HG03342 (cell line): ENCODE results near the gene C6orf89.

Experiments used
- ATAC-seq: cut with Tn5 transposase; IDR thresholded peaks from one replicate; pipeline ENCODE4 v1.9.1; 2021; ENCODE audit warnings: mild to moderate bottlenecking, moderate library complexity; ENCODE audit not compliant: unreplicated experiment

Gene C6orf89

DNA sequence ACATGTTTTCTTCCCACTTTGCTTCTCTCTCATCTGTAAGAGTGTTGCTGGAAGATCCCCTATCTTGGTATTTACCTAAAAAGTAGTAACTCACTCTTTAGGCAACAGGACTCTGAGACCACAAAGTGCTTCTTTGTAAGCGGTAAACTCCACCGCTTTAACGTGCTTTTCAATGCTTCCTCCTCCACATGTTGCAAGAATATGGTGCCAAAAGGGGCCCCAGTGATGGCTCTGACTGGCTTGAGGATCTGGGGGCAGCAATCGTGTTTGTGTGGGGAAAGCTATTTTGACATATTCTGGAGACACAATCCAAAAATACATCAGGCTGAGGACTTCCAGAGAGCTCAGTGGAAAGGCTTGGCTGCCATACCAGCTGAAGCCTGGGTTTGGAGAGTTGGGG, 34.1 kb upstream of the C6orf89 start:
- ATAC-seq, result no peak

DNA sequence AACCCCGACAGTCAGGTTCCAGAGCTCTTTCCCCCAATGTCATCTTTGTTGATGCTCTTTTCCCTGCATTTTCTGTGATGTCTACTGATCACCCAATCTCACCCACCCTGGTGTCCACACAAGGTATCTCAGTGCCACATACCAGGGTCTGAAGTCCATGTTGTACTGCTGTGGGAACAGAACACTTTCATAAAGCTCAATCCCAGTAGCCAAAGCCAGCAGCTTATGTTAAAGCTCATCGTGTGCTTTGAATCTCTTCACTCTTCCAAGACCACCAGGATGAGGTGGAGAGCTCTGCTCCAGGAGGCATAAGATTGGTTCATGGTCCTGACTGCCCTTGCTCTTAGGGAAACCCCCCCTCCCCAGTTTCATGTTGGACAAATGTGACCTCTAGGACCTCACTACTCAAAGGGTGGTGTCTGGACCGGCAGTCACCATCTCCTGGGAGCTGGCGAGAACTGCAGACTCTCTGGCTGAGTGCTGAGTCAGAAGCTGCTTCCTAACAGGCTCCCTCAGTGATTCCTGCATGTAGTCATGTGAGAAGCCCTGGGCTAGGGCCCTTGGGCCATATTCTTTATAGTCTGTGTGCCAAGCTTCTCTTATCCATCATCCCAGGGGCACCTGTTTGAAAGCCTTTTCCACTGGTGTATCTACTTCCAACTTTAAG, 33.1 kb upstream of the C6orf89 start:
- no peak for ATAC-seq

DNA sequence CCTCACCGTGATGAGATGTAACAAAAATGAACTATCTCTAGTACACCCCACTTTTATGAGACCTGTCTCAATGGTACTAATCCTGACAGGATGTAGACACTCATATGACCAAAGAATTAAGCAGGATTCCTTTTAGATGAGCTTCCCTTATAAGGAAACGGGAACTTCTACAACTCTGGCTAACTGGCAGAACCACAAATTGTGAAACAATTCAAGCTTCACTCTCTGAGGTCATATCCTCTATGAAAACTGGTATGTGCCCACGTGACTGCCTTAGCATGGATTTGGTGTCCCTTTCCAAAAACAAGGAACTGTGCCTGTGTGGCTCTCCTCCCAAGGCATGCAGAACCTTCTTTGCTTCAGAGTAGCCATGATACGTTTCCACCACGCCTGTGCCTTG, 32.4 kb upstream of the C6orf89 start:
- no peak for ATAC-seq

DNA sequence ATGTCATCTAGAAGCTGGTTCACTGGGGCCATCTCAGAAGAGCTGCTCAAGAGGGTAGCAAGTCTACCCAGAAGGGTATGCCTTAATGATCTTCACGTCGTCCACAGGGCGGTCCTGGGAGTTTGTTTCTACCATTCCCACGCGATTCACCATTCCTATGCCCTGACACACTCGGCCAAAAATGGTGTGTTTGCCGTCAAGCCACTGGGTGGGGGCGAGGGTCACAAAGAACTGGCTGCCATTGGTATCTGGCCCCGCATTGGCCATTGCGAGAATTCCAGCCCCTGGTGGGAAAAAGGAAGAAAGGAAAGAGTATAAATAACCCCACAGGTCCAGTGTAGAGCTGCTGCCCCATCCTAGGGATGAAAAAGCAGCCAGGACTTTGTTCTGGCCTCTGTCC, 30.0 kb upstream of the C6orf89 start:
- ATAC-seq, result no peak

DNA sequence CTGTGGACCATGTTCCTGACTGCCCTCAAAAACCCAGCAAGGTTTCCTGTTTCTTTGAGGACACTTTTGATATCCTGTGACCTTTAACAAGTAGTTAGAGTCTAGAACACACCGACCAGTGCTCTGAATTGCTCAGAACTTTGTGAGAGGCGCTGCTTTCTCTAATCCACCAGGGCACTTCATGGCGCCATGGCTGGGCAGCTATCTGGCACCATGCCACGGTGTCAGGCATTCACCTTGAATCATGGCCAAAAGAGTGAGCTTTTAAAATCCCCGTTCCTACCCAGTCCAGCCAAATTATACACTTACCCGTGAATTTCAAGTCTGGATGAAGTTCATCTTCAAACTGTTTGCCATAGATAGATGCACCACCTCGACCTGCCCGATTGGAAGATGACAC, 29.5 kb upstream of the C6orf89 start:
- no peak for ATAC-seq

DNA sequence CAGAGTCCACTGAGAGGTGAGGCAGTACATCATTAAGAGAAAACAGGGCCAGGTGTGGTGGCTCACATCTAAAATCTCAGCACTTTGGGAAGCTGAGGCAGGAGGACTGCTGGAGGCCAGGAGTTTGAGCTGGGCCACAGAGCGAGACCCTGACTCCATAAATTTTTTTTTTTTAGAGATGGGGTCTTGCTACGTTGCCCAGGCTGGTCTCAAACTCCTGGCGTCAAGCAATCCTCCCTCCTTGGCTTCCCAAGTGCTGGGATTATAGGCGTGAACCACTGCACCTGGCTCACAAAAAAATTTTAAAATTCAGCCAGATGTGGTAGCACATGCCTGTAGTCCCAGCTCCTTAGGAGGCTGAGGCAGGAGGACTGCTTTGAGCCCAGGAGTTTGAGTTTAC, 28.4 kb upstream of the C6orf89 start:
- ATAC-seq, result no peak

DNA sequence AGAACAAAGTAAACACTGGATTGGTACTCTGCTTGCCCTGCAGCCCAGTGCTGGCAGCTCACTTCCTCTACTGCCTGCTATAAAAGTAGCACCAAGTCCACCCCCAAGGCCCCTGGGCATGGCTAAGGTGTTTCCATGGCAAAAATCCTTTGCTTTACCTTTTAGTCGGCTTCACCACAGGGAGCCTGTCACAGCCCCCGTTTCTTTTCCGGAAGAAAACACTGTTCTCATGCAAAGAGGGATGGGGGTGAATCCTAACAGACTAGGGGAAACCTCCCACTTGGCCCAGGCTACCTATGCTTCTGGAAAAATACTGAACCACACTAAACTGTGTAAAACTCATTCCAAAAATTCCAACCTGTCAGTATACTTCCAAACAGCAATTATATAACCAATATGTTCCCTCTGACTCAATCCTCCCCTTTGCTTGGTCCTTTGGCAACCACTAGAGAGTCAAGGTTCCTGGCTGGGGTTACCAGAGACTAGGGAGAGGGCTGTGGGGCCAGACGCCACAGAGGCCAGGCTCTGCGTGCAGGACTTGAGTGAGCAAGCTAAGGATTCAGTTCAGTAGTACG, 27.3 kb upstream of the C6orf89 start:
- ATAC-seq, result no peak

DNA sequence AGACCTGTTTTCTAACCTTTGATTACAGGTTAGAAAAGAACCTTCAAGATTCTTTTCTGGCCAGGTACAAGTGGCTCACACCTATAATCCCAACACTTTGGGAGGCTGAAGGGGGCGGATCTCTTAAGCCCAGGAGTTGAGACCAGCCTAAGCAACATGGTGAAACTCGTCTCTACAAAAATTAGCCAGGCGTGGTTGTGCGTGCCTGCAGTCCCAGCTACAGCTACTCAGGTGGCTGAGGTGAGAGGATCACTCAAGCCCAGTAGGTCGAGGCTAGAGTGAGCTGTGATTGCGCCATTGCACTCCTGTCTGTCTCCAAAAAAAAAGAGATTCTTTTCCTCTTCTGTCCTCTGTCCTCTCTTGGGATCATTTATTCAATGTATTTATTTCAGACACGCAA, 25.6 kb upstream of the C6orf89 start:
- ATAC-seq, result no peak

DNA sequence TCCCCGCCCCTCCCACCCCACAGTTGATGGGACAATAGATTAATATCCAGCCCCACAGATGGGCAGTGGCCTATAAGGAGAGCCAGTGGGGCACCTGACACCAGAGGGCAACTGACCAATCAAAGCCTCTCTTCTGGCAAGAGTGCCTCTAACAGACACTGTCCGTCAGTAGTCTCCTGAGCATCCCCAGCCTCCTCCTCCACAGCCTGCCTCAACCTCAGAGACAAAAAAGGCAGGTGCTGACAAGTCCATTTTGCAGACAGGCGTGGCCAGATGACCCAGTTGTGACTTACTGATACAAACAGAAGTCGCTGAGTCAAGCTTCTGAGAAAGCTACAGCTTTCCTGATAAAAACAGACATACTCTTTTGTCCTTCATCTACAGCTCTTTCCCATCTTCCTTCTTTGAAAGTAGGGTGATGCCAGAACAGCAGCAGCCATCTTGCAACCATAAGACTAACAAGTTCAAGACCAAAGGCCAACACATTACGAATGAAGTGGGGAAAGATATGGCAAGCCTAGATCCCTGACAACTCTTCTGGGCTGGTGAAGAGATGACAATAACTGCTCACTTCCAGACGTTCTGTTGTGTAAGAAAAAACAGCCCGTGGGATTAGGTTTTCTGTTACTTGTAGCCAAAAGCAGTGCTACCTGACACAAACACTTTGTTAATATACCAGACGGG, 23.4 kb upstream of the C6orf89 start:
- no peak for ATAC-seq

DNA sequence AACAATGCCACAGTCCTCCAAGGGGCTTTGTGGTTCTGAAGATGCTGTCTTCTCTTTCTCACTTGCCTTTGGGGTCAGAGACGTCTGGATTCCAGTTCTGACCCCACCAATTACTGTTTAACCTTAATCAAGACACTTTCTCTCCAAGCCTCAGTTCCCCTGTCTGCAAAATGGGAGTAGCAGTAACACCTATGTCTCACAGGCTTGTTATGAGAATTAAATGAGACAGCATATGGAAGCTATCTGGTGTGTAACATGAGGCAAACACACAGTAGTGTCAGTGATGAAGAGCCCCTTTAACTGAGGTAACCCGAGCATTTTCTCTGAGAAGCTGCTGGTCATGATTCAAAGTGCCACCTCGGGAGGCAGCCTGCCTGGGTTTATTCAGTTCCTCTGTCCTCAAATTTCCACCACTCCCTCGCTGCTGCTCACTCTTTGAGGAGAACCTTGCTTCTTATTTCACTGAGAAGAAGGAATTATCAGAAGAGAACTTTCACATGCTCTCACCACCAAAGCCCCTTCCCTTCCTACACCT, 22.8 kb upstream of the C6orf89 start:
- ATAC-seq, result no peak

DNA sequence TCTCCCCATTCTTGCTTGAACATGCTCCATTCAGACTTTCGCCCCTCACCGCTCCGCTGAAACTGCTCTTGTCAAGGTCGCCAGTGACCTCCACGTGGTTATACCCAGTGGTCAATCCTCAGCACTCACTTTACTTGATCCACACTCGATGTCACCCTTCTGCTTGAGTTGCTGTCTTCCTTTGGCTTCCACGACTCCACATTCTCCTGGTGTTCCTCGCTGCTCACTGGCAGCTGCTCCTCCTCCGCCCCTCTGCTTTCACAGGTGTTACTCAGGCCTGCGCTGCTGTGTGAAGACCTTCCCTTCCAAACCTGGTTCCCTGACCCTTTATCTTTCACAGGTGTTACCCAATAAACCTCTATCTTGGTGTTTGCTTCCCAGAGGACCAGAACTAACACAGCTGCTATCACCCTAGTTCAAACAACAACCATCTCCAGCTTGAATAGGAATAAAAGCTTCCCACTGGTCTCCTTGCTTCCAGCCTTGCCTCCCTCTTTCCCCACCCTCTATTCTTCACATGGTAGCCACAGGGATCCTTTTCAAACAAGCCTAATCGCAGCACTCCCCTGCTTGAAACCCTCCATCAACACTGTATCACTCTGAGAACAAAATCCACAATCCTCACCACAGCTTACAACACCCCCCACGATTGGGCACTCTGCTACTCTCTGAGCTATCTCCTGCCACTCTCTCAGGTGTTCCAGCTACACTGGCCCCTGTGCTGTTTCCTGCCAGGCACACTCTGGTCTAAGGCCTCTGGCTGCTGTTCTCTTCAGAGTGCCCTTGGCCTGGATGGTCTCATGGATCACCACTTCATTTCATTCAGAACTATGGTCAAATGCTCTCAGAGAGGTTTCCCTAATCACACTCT, 21.8 kb upstream of the C6orf89 start:
- ATAC-seq, result no peak

DNA sequence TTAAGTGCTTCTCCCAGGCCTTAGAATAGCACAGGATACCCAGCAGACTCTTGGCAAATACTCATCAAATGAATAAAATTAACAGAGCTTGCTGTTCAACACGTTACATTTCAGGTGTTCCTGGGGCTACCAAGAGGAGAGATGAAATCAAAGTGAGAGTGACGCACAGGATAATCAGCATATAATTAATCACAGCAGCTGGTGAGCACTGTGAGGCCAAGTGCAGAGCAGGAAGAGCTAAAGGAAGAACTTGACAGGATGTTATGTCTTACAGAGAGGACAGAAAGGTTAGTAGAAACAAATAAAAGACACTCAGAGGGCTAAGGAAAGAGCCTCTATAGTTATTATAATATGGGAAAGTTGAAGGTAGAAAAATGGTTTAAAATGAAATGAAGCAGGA, 19.9 kb upstream of the C6orf89 start:
- no peak for ATAC-seq

DNA sequence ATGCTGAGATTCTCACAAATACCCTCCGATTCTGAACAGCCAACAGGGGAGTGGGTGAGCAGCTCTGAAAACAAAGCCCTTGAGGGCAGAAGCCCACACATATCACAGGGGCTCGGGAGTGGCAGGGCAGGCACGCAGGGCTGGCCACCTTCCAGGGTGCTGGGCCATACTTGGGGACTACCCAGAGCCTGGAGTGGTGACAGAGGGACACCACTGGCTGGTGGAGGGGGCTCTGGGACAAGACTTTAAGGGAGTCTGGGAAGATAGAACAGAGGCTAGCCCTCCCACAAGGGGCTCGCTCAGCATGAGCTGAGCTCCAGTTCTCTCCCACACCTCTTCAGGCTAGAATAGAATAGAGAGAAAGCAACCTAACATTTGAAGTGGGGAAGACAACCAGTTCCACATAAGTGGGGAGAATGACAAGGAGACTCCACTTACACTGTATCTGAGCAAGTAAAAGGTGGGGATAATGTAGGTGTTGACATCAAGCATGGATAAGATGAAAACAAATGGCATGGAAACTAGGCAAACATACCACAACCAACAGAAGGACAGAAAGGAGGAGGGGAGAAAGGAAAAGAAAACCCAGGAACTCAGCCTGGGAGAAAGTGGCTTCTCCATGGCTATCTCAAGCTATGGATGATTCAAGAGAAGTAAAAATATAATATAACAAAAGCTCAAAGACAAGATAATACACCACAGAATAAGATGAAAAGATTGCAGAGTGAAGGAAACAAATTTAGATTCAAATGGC, 18.1 kb upstream of the C6orf89 start:
- ATAC-seq, result no peak

DNA sequence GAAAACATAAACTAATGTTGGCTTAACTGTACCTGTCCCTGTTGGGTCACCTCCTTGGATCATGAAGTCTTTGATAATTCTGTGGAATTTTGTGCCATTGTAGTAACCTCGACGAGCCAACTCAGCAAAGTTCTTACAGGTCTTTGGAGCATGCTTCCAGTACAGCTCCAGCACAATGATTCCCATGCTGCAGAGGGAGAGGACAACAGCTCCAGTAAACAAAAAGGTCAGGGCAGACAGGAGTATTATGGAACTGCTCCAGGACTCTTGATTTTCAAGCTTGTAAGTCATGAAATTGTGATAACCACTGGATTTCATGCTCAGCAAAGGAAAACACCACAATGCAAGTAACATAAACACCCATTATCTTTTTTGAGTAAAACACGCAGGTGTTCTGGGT, 14.1 kb upstream of the C6orf89 start:
- no peak for ATAC-seq

DNA sequence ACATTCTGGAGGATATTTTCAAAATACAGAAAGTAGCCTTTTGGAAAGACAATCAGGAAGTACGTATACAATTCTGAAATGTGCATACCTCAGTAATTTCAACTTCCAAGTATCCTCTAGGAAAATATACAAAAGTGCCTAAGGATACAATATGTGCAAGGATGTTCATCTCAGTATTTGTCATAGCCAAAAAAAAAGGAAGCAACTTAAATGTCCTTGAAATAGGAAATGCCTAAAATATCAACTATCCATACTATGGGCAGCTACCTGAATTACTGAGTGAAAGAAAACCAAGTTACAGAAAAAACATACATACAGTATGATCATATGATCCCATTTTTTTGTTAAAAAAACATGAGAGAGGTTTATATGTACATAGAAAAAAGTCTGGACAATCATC, 12.6 kb upstream of the C6orf89 start:
- no peak for ATAC-seq

DNA sequence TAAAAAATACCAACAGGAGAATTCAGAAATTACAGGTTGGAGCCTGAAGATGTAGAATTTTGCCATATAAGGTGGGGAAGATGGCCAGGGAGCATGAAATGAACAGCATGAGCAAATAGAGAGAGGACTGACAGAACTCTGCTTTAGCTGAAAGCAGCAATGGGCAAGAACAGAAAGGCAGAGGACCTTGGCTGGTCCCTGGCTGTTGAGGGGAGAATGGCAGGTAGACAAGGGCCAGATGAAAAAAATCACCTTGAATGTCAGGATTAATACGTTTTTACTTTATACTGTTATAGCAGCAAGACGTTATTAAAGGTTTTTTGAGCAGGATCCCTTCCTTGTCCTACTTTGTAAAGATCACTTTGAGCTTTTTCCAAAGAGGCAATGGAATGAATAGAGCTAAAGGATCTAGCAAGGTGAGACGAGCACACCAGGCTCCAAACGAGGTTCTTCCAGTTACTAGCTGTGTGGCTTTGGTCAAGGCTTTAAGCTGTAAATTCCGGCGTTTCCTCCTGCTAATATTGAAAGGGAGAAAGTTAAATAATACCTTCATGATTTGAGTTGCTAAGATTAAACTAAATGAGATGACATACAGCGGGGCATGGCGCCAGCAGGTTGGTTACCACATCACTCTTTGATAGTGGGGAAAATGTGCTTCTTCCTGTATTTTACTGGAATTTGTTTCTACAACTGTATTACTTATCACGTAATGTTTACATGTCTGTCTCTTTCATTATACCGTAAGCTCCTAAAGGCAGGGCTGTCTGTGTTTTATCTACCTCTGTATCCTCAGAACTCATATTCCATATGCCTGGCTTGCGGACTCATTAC, 11.9 kb upstream of the C6orf89 start:
- no peak for ATAC-seq

DNA sequence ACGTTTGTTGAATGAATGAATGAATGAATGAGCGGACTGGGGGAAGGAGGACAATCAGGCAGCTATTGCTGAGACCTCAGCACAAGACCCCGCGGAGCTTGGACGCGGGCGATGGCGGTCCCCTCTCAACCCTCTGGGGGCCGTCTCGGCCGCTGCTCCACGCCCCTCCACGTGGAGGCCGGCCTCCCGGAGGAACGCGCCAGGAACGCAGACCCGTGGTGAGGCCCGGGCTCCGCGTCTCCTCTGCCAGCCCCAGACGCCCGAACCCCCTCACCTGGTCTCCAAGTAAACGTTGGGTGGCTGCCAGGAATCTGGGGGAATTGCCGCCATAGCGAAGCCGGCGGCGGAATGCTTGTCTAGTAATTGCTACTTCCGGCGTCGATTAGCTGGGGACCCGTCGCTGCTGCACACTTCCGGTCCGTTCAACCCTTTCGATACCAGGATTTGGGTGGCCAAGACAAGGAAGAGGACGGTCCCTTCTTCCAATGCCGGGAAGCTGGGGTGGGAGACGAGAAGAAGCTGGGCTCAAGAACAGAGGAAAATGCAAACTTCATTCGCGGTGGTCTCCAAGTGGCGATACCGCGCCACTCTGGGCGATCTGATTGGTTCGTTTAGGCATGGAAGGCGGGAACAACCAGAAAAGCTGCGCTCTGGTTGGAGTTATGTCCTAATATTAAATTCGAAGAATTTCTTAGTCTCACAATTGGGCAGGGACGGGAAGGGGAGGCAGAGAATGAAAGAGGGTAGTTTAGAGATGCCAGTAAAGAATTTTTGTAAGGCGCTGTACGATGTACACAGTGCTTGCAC, 11.1 kb upstream of the C6orf89 start, which contains the start of gene PPIL1:
Gene PPIL1 (minus strand): TSS at position 361 of the 807 bp plus-strand sequence. CDS start 31 bp downstream, at position 330.
- peak; percentile 80 for ATAC-seq

DNA sequence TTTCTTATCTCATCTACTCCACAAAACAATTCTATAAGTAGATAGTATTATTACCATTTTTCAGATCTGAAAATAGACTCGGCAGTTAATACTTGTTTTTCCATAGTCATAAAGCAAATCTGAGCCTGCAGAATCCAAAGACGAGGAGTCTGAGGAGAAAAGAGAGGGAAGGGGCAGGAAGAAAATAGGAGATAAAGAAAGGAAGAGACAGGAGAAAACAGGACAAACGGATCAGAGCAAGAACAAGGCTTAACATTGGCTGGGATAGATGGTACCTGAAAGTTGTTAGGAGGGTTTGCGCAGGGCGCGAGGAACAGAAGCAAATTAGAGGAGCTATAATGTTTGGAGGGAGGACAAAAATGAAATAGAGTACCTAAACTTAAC, 10.5 kb upstream of the C6orf89 start:
- ATAC-seq, result no peak

DNA sequence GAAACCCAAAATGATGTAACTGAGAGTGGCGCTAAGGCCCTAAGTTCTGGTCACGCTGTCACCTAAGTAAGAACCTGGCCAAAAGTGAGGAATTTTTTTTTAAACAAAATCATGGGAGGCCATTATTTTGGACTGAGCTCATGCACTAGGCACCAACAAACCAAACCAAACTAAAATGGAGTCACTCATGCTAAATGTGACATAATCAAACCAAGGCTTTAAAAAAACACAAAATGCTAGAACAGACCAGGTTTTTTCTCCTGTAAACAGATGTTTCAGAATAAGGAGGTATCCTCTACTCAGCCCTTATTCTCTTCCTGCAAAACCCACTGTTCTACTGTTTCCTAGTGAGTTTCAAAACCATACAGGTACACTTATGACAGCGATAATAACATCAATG, 1.1 kb upstream of the C6orf89 start:
- ATAC-seq, result no peak
